GM10248 (cell line): ENCODE measurements around the gene KDM5B.

Experiments used
- CTCF ChIA-PET: fragments of 300-600 bp; sonication (Branson Sonifier 250); formaldehyde crosslinking; extraction: SDS; loops from one replicate; lab custom pipeline; 2021; ENCODE audit warnings: antibody characterized with exemption; lab: Yijun Ruan, JAX
- POLR2A ChIA-PET: fragments of 350-650 bp; sonication (Branson Sonifier 250); formaldehyde crosslinking; extraction: SDS; loops from one replicate; lab custom pipeline; 2020; ENCODE audit warnings: antibody characterized with exemption; lab: Yijun Ruan, JAX
- DNase-seq: peaks from one replicate; pipeline ENCODE4 v3.0.0; 2012; ENCODE audit errors: extremely low spot score
- TF ChIP-seq, protein P1 (sequence below): IDR thresholded peaks from 2 replicates; pipeline ENCODE4 v1.5.1; 2012; ENCODE audit warnings: mild to moderate bottlenecking, low read depth; ENCODE audit errors: extremely low read depth, missing control alignments, control extremely low read depth

The KDM5B gene

DNA sequence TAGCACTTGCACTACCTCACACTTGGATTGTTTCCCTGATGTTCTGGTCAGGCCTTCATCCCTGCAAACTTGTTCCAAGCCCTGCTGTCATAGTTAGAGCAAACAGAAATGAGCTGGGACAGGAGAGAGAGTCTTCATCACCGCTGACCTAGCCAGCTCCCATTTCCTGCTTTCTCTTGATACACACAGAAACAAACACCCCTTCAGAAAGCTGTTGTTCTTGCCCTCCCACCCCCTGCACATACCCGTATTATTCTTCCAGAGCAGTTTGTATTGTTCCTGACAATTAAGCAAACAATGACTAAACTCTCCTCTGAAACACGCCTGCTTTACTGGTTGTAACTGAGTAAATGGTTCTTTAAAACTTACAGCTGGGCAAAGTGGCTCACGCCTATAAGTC is 95.1 kb downstream of the KDM5B start:
- CTCF ChIA-PET = interaction anchor here (0.7 to 1.5 kb wide), 4 partner anchors 10 to 15 kb away, joined by 3 to 4 read pairs (median 3); no protein-coding TSS in a partner anchor

DNA sequence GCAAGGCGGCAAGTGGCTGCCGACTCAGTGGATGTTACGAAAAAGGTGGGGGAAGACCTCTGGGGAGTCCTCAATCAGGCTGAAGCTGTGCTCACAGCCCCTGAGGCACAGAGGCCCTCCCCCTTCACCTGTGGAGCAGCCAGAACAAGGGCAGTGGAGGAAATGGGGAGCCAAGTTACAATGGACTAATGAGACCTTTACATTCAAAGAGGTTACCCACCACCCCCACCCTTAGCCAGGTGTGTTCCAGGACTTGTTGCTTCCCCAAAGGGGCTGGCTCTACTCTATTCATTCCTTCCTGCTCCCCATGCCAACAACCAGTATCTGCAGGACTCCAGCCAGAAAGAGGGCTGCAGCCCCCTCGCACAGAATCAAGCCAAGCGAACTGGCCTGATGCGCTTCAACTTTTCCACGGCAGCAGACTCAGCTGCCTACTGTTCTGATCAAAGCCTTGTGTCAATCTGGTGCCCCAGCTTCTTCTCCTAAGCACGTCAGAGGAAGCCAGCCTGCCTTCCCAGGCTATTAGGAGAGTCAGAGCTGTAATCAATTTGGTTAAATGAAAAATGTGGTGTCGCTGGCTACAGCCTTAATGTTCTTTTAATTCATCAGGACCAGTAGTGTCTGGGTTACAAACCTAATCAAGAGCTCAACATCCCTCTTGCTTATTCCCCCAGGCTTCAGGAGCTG is 96.1 kb downstream of the KDM5B start:
- CTCF ChIA-PET = interaction anchor here (0.7 to 1.3 kb wide), 2 partner anchors 9 to 13 kb away, joined by 3 read pairs; no protein-coding TSS in a partner anchor
- TF ChIP-seq, protein P1, sequence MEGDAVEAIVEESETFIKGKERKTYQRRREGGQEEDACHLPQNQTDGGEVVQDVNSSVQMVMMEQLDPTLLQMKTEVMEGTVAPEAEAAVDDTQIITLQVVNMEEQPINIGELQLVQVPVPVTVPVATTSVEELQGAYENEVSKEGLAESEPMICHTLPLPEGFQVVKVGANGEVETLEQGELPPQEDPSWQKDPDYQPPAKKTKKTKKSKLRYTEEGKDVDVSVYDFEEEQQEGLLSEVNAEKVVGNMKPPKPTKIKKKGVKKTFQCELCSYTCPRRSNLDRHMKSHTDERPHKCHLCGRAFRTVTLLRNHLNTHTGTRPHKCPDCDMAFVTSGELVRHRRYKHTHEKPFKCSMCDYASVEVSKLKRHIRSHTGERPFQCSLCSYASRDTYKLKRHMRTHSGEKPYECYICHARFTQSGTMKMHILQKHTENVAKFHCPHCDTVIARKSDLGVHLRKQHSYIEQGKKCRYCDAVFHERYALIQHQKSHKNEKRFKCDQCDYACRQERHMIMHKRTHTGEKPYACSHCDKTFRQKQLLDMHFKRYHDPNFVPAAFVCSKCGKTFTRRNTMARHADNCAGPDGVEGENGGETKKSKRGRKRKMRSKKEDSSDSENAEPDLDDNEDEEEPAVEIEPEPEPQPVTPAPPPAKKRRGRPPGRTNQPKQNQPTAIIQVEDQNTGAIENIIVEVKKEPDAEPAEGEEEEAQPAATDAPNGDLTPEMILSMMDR = no peak
- POLR2A ChIA-PET = no interaction called here
- no peak for DNase-seq

More for the DNA sequence above, 95.1 kb downstream of the KDM5B start:
- TF ChIP-seq, protein P1 = no peak
- DNase-seq = no peak
- POLR2A ChIA-PET = no interaction called here

DNA sequence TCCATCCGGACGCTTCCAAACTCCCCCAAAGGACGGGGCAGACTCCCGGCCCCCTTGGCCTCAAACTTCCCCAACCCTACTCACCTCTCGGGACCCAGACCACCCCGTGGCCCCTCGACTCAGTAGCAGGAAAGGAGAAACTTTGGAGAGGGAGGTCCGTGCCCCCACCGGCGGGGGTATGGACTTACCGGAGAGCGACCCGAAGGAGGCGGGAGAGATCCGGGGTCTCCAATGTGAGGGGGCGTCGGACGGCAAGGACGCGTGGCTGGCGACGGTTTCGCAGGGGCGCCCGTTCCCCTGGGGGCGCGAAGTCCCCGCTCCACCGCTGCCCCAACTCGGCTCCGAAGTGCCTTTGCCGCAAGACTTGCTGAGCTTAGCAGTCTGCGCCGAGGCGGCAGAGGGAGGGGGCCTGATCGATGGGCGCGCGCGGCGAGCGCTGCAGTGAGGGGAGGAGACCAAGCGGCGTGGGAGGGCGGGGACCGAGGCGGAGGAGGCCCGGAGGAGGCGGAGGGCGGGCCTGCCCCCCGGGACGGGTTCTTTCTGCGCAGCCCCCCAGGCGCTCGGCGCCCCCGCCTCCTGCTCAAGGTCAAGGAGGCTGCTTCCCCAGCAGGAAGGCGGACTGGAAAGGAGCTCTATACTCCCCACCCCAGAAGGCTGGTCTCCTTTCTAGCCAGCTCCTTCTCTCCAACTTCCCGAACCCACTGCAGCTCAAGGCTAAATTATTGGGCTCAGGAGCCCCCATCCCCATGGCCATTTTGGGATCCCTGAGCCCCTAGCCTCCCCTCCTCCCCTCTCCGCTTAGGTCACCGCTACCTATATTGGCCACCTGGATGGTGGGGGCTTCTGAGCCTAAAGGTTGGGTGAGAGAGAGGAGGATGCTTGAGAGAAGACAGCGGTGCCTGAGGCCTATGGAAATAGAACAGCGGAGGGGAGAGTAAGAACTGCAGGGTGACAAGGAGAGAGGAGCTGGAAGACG is 97.9 kb downstream of the KDM5B start, which contains the start of gene SYT2:
TSS of gene SYT2 (minus strand) at position 385 of the 976 bp plus-strand sequence. CDS start 104,682 bp downstream, outside the sequence.
- no peak for DNase-seq
- TF ChIP-seq, protein P1 = no peak
- ChIA-PET CTCF (interaction anchor here (2.0 kb wide), 1 partner anchor 9 kb away, joined by 14 read pairs; no protein-coding TSS in a partner anchor), POLR2A (no interaction called here)

DNA sequence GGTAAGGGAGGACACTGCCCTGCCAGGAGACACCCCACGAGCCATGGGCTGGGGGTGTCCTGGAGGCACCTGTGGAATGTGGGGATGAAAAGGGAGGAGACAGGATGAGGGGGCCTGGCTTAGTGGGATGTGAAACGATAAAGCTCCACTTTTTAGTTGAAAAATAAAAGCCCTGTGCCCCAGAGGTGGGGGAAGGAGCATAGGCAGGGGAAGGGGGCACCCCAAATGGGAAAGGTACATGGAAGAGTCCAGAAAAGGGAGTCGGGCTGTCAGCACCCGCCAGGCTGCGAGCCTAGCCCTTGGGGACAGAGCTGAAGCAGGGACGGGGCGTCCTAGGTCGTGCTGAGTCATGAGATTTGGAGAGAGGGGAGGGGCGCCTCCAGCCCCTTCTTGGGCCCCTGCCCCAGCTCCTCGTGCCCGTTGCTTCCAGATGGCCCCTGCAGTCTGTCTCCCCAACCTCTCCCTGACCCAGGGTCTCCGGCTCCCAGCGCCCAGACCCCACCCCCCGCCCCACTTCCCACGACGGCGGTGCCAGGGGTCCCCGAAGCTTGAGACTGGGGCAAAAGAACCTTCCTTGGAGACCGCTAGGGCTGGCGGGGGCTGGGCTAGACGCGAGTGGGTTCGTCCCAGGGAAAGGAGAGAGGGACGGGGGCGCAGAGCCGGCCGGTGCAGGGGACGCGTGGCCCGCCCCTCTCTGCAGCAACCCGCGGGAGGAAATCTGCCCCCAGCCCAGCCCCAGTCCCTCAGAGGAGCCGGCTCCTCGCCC is 98.8 kb downstream of the KDM5B start:
- ChIA-PET CTCF (interaction anchor here (2.0 kb wide), 1 partner anchor 10 kb away, joined by 14 read pairs; no protein-coding TSS in a partner anchor), POLR2A (no interaction called here)
- no peak for DNase-seq
- TF ChIP-seq, protein P1 = no peak

DNA sequence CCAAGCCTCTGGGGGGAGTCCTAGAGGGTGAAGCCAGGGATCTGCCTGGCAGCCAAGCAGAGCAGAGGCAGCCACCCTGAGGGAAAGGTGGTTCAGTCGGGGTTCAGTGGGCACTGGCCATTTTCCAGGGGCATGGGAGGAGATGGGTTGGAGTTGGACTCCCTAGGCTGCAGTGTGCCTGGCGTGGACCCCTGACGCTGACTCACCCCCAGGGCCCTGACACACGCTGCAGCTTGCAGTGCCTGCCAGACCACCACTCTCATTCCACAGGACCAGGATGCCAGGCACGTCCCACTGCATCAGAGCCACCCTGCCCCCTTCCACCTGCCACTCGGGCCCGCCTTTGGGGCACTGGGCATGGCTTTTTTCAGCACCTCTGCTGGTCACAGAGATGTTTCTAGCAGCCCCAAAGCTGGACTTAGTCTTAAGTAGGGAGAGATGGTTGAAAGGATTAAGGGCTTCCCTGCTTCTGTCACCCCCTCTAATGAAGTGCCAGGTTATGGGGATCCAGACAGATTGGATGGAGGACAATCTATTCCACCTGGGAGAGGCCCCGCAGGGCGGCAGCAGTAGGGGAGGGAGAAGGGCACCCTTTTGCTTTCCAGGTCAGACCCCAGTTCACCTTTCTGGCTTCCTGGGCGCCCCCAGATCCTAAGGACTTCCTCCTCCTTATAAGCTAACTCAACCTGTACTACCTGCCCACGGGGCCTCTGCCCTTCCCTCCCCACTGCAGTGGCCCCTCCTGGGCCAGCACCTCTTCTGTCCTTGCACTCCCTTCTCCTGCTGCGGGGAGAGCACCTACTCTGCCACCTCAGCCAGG is 99.6 kb downstream of the KDM5B start:
- ChIA-PET CTCF (interaction anchor here (1.5 to 2.0 kb wide), 2 partner anchors 11 to 516 kb away, joined by 4 to 14 read pairs; partner anchors contain the start of gene LGR6), POLR2A (no interaction called here)
- DNase-seq = no peak
- TF ChIP-seq, protein P1 = no peak
